ENCODE measurements around the gene GRID1. TPM values are rescaled to one million over a fixed set of nuclear protein-coding genes. Genes with fewer than 3 reads are reported as not detected.

GRID1 gene
- total RNA-seq, 1 donor from 2014 or later = 0.75 TPM

DNA sequence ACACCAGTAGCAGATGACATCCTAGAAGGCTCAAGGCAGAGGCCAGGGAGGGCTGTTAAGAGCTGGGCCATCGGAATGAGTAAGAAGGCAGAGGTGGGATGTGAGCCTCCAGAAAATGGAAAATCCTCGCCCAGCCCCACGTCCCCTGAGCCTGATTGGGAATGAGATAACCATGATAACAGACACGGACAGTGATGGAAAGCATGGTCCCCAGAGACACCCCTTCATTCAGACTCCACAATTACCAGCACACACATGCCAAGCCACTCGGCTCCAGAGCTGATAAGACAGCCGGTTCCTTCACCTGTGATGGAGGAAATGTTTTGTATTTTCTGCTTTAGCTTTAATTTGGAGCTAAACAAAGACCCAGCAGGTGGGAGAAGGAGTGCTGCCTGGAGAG lies 106.0 kb downstream of the GRID1 start:
- H4K20me1 ChIP-seq (ENCODE audit: insufficient read depth, low read length) = no peaks in the 10 kb centered on the region
- H3K9me3 ChIP-seq (ENCODE audit: insufficient read depth, low read depth, low read length) = no peaks in the 10 kb centered on the region
- no peak overlapping the region for H2AFZ ChIP-seq (ENCODE audit: low read depth, low read length)
- Mint-ChIP-seq H3K27ac (ENCODE audit: unreplicated experiment) (no peak overlapping the region), H3K27me3 (ENCODE audit: low read depth, unreplicated experiment) (peaks cover 26% of the 10 kb centered on the region), H3K36me3 (ENCODE audit: low read depth, unreplicated experiment) (peaks cover 1% of the 10 kb centered on the region), H3K9me3 (ENCODE audit: unreplicated experiment) (no peaks in the 10 kb centered on the region), H3K4me1 (ENCODE audit: low read depth, unreplicated experiment) (peaks cover 4% of the 10 kb centered on the region), H3K4me3 (ENCODE audit: unreplicated experiment) (no peak overlapping the region)
- H3K4me3 ChIP-seq (ENCODE audit: insufficient read depth, low read depth, low read length) = no peak overlapping the region
- H3K4me1 ChIP-seq (ENCODE audit: insufficient read depth, low read length) = peaks cover 3% of the 10 kb centered on the region
- TF ChIP-seq EZH2 (IDR thresholded peaks at IDR 0.05; ENCODE audit: insufficient read depth, low read length) = no peak
- TF ChIP-seq, protein P1, sequence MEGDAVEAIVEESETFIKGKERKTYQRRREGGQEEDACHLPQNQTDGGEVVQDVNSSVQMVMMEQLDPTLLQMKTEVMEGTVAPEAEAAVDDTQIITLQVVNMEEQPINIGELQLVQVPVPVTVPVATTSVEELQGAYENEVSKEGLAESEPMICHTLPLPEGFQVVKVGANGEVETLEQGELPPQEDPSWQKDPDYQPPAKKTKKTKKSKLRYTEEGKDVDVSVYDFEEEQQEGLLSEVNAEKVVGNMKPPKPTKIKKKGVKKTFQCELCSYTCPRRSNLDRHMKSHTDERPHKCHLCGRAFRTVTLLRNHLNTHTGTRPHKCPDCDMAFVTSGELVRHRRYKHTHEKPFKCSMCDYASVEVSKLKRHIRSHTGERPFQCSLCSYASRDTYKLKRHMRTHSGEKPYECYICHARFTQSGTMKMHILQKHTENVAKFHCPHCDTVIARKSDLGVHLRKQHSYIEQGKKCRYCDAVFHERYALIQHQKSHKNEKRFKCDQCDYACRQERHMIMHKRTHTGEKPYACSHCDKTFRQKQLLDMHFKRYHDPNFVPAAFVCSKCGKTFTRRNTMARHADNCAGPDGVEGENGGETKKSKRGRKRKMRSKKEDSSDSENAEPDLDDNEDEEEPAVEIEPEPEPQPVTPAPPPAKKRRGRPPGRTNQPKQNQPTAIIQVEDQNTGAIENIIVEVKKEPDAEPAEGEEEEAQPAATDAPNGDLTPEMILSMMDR (IDR thresholded peaks at IDR 0.05; ENCODE audit: insufficient read depth, low read depth, low read length) = no peak
- no peaks in the 10 kb centered on the region for H3K36me3 ChIP-seq (ENCODE audit: insufficient read depth, low read length)
- H3K27me3 ChIP-seq (ENCODE audit: insufficient read depth, low read length) = peaks cover 6% of the 10 kb centered on the region
- H3K4me2 ChIP-seq (ENCODE audit: low read length) = no peak overlapping the region
- no peak overlapping the region for H3K27ac ChIP-seq (ENCODE audit: low read depth, low read length)
- FAIRE-seq (no peak), DNase-seq (ENCODE audit: low read depth) (no peak)
- no peaks in the 10 kb centered on the region for H3K79me2 ChIP-seq (ENCODE audit: insufficient read depth, low read length)
- no peak overlapping the region for H3K9ac ChIP-seq (ENCODE audit: low read length)

DNA sequence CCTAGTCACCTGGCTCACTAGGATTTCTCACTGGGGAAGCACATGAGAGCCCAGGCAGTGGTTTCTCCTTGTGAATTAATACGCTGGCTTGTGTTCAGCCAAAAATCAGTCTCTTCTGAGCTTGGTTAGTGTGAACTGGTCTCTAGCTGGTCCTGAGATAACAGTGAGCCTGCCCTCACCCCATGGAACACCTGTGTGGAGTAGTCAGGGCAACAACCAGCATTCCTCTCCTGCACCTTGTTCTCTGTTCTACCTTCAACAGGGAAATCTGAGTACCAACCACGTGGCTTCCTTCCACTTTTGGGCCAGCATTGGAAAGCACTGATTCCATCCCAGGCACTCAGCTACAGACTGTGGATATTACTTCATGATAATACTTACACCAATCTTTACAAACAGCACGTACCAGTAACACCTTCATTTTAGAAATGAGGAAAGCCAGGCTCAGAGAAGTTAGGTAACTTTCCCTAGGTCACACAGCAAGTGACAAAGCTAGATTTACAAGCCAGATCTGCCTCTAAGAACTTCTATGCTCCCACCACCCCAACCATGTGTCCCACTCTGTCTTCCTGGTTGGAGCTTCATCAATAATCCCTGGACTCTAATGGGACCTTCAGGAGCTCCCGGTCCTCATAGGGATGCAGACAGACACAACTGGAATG lies 106.6 kb downstream of the GRID1 start:
- H3K9me3 ChIP-seq (ENCODE audit: insufficient read depth, low read depth, low read length) = no peaks in the 10 kb centered on the region
- no peaks in the 10 kb centered on the region for H3K9me3 Mint-ChIP-seq (ENCODE audit: unreplicated experiment)
- peaks cover 6% of the 10 kb centered on the region for H3K27me3 ChIP-seq (ENCODE audit: insufficient read depth, low read length)
- H3K79me2 ChIP-seq (ENCODE audit: insufficient read depth, low read length) = no peaks in the 10 kb centered on the region
- H3K27me3 Mint-ChIP-seq (ENCODE audit: low read depth, unreplicated experiment) = peaks cover 22% of the 10 kb centered on the region
- FAIRE-seq (no peak), DNase-seq (ENCODE audit: low read depth) (no peak)
- H3K4me3 ChIP-seq (ENCODE audit: insufficient read depth, low read depth, low read length) = no peak overlapping the region
- no peaks in the 10 kb centered on the region for H3K36me3 ChIP-seq (ENCODE audit: insufficient read depth, low read length)
- no peak for TF ChIP-seq EZH2 (IDR thresholded peaks at IDR 0.05; ENCODE audit: insufficient read depth, low read length)
- H3K9ac ChIP-seq (ENCODE audit: low read length) = no peak overlapping the region
- H4K20me1 ChIP-seq (ENCODE audit: insufficient read depth, low read length) = no peaks in the 10 kb centered on the region
- H3K36me3 Mint-ChIP-seq (ENCODE audit: low read depth, unreplicated experiment) = peaks cover 1% of the 10 kb centered on the region
- no peak overlapping the region for H3K4me3 Mint-ChIP-seq (ENCODE audit: unreplicated experiment)
- no peak overlapping the region for H3K4me2 ChIP-seq (ENCODE audit: low read length)
- peaks cover 3% of the 10 kb centered on the region for H3K4me1 ChIP-seq (ENCODE audit: insufficient read depth, low read length)
- no peak overlapping the region for H2AFZ ChIP-seq (ENCODE audit: low read depth, low read length)
- H3K27ac ChIP-seq (ENCODE audit: low read depth, low read length) = no peak overlapping the region
- no peak overlapping the region for H3K27ac Mint-ChIP-seq (ENCODE audit: unreplicated experiment)
- H3K4me1 Mint-ChIP-seq (ENCODE audit: low read depth, unreplicated experiment) = peaks cover 4% of the 10 kb centered on the region

DNA sequence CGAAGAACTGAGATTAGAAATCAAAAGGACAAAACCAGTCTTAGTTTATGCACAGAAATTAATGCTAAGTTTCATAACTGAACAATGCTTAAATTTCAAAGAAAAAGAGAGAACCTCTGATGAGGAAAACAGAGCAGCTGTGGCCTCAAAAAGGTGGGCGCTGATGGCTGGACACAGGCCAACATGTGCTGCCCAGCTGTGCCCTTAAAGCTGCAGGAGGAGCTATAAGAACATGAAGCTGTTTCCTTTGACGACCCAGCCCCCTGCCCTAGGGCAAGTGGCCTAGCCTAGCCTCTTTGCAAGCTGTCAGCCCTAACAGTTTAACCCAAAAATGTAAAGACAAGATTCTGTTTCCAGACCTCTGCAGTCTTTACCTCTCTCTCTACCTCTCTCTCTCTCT lies 107.7 kb downstream of the GRID1 start:
- Histone ChIP-seq H3K36me3 (ENCODE audit: insufficient read depth, low read length) (no peaks in the 10 kb centered on the region), H3K79me2 (ENCODE audit: insufficient read depth, low read length) (no peaks in the 10 kb centered on the region), H3K9ac (ENCODE audit: low read length) (no peak overlapping the region), H2AFZ (ENCODE audit: low read depth, low read length) (no peak overlapping the region), H3K4me3 (ENCODE audit: insufficient read depth, low read depth, low read length) (no peak overlapping the region), H3K27me3 (ENCODE audit: insufficient read depth, low read length) (peaks cover 6% of the 10 kb centered on the region), H3K4me1 (ENCODE audit: insufficient read depth, low read length) (peaks cover 3% of the 10 kb centered on the region), H3K27ac (ENCODE audit: low read depth, low read length) (no peak overlapping the region), H4K20me1 (ENCODE audit: insufficient read depth, low read length) (no peaks in the 10 kb centered on the region), H3K4me2 (ENCODE audit: low read length) (no peak overlapping the region), H3K9me3 (ENCODE audit: insufficient read depth, low read depth, low read length) (no peaks in the 10 kb centered on the region)
- H3K4me3 Mint-ChIP-seq (ENCODE audit: unreplicated experiment) = no peak overlapping the region
- no peaks in the 10 kb centered on the region for H3K9me3 Mint-ChIP-seq (ENCODE audit: unreplicated experiment)
- no peak for FAIRE-seq
- peaks cover 4% of the 10 kb centered on the region for H3K4me1 Mint-ChIP-seq (ENCODE audit: low read depth, unreplicated experiment)
- TF ChIP-seq EZH2 (IDR thresholded peaks at IDR 0.05; ENCODE audit: insufficient read depth, low read length) = no peak
- TF ChIP-seq, protein P1 (IDR thresholded peaks at IDR 0.05; ENCODE audit: insufficient read depth, low read depth, low read length) = no peak
- H3K27me3 Mint-ChIP-seq (ENCODE audit: low read depth, unreplicated experiment) = peaks cover 16% of the 10 kb centered on the region
- no peak overlapping the region for H3K27ac Mint-ChIP-seq (ENCODE audit: unreplicated experiment)
- H3K36me3 Mint-ChIP-seq (ENCODE audit: low read depth, unreplicated experiment) = peaks cover 1% of the 10 kb centered on the region
- DNase-seq (ENCODE audit: low read depth) = no peak
